Activated T-cell treated with anti-CD3 and anti-CD28 coated beads, Interleukin-2, amount 50 U/mL, for 72 hours (primary cell): ENCODE results near the gene PI4KA. TPM values are rescaled to one million over a fixed set of nuclear protein-coding genes. Genes with fewer than 3 reads are reported as not detected.
A peak's percentile ranks its signal among the peaks of the same experiment; 100 is the strongest.
"Not testable (repeated sequence)": the region's sequence is repeated elsewhere in the genome, so short reads cannot be mapped to it uniquely, and the experiment has no call there.

Experiments
- ATAC-seq, 2 donors: fragments of 150-1000 bp; cut with Tn5 transposase; replicated peaks in 1 of 2; 2 replicates each; pipeline ENCODE4 v1.10.0; 2021; ENCODE audit warnings: moderate library complexity in 2 of 2, mild to moderate bottlenecking in 1 of 2
- DNase-seq, 2 donors: peaks; one replicate each; pipeline ENCODE4 v3.0.0; 2021 to 2022; ENCODE audit warnings: mixed read lengths in 1 of 2
- H3K27ac Mint-ChIP-seq: one replicate; pipeline ENCODE4 v1.8.0; 2022; ENCODE audit warnings: mild to moderate bottlenecking, moderate library complexity, mixed read lengths
- H3K27me3 Mint-ChIP-seq: one replicate; pipeline ENCODE4 v1.8.0; 2022; ENCODE audit warnings: low read depth, mixed read lengths
- H3K36me3 Mint-ChIP-seq, 2 donors: one replicate each; pipeline ENCODE4 v1.8.0; 2022; ENCODE audit warnings: mixed read lengths in 2 of 2, mild to moderate bottlenecking in 1 of 2; ENCODE audit not compliant: insufficient read depth in 2 of 2
- H3K4me1 Mint-ChIP-seq: one replicate; pipeline ENCODE4 v1.8.0; 2022; ENCODE audit warnings: low read depth, mixed read lengths
- H3K4me3 Mint-ChIP-seq, 2 donors: one replicate each; pipeline ENCODE4 v1.8.0; 2022; ENCODE audit warnings: mild to moderate bottlenecking in 2 of 2, mixed read lengths in 2 of 2, moderate library complexity in 2 of 2
- H3K9me3 Mint-ChIP-seq, 2 donors: one replicate each; pipeline ENCODE4 v1.8.0; 2022; ENCODE audit warnings: mixed read lengths in 2 of 2
- total RNA-seq, 2 donors: library from RNA; stranded (reverse); gene quantifications; one replicate each; pipeline ENCODE4 v1.2.3, GENCODE V29; 2022

Gene PI4KA
- total RNA-seq, 2 donors from 2014 or later, result 60.4 to 63.1 TPM

- no peaks in the 10 kb centered on the region for H3K9me3 Mint-ChIP-seq
- DNase-seq (no peak), ATAC-seq (no peak)
- no peaks in the 10 kb centered on the region for H3K27me3 Mint-ChIP-seq
- H3K4me3 Mint-ChIP-seq, result no peak overlapping the region
- H3K4me1 Mint-ChIP-seq, result no peaks in the 10 kb centered on the region
- H3K36me3 Mint-ChIP-seq, result peaks cover 0 to 4% of the 10 kb centered on the region in 2 donors
- H3K27ac Mint-ChIP-seq, result no peak overlapping the region
Observed at GRCh38 chr22:20725987-20726558, 132.5 kb downstream of the PI4KA start.

- H3K4me3 Mint-ChIP-seq, result no peak overlapping the region
- ATAC-seq, result no peak
- no peak overlapping the region for H3K27ac Mint-ChIP-seq
- DNase-seq, result no peak
- no peaks in the 10 kb centered on the region for H3K4me1 Mint-ChIP-seq
- H3K36me3 Mint-ChIP-seq, result peaks cover 0 to 4% of the 10 kb centered on the region in 2 donors
- H3K27me3 Mint-ChIP-seq, result no peaks in the 10 kb centered on the region
- no peaks in the 10 kb centered on the region for H3K9me3 Mint-ChIP-seq
Observed at GRCh38 chr22:20724676-20725454, 133.7 kb downstream of the PI4KA start.

GRCh38 chr22:20721409-20722218 lies 137.0 kb downstream of the PI4KA start:
- Mint-ChIP-seq H3K9me3 (no peaks in the 10 kb centered on the region), H3K27me3 (no peaks in the 10 kb centered on the region), H3K36me3 (peaks cover 0 to 3% of the 10 kb centered on the region in 2 donors), H3K27ac (no peak overlapping the region), H3K4me3 (no peak overlapping the region), H3K4me1 (no peaks in the 10 kb centered on the region)
- no peak for DNase-seq
- no peak for ATAC-seq

- no peaks in the 10 kb centered on the region for H3K4me1 Mint-ChIP-seq
- H3K27me3 Mint-ChIP-seq, result no peaks in the 10 kb centered on the region
- H3K9me3 Mint-ChIP-seq, result no peaks in the 10 kb centered on the region
- H3K4me3 Mint-ChIP-seq, result no peak overlapping the region
- DNase-seq, result no peak
- H3K36me3 Mint-ChIP-seq, result peaks cover 0 to 1% of the 10 kb centered on the region in 2 donors
- no peak for ATAC-seq
- H3K27ac Mint-ChIP-seq, result no peak overlapping the region
Observed at GRCh38 chr22:20720692-20721408, 137.8 kb downstream of the PI4KA start.

GRCh38 chr22:20718727-20719126 lies 139.9 kb downstream of the PI4KA start:
- not testable (repeated sequence) for H3K27me3 Mint-ChIP-seq, H3K27ac Mint-ChIP-seq, DNase-seq, H3K9me3 Mint-ChIP-seq, ATAC-seq, H3K4me3 Mint-ChIP-seq, H3K36me3 Mint-ChIP-seq, H3K4me1 Mint-ChIP-seq

- not testable (repeated sequence) for H3K9me3 Mint-ChIP-seq, H3K4me3 Mint-ChIP-seq, H3K4me1 Mint-ChIP-seq, H3K27ac Mint-ChIP-seq, H3K36me3 Mint-ChIP-seq, DNase-seq, ATAC-seq, H3K27me3 Mint-ChIP-seq
Observed at GRCh38 chr22:20717981-20718380, 140.6 kb downstream of the PI4KA start.

GRCh38 chr22:20717213-20717866 lies 141.3 kb downstream of the PI4KA start:
- H3K9me3 Mint-ChIP-seq, H3K36me3 Mint-ChIP-seq, H3K27ac Mint-ChIP-seq, H3K4me1 Mint-ChIP-seq, DNase-seq, ATAC-seq, H3K4me3 Mint-ChIP-seq, H3K27me3 Mint-ChIP-seq: not testable (repeated sequence)

GRCh38 chr22:20713116-20713515 lies 145.5 kb downstream of the PI4KA start:
- not testable (repeated sequence) for H3K27ac Mint-ChIP-seq, H3K4me1 Mint-ChIP-seq, H3K9me3 Mint-ChIP-seq, H3K4me3 Mint-ChIP-seq, ATAC-seq, H3K27me3 Mint-ChIP-seq, DNase-seq, H3K36me3 Mint-ChIP-seq

GRCh38 chr22:20709966-20710365 lies 148.6 kb downstream of the PI4KA start:
- DNase-seq, H3K27me3 Mint-ChIP-seq, H3K4me1 Mint-ChIP-seq, H3K4me3 Mint-ChIP-seq, ATAC-seq, H3K27ac Mint-ChIP-seq, H3K36me3 Mint-ChIP-seq, H3K9me3 Mint-ChIP-seq: not testable (repeated sequence)

- peaks cover 12% of the 10 kb centered on the region for H3K27me3 Mint-ChIP-seq
- not testable (repeated sequence) for H3K4me1 Mint-ChIP-seq, ATAC-seq, H3K27ac Mint-ChIP-seq, H3K36me3 Mint-ChIP-seq, DNase-seq, H3K4me3 Mint-ChIP-seq, H3K9me3 Mint-ChIP-seq
Observed at GRCh38 chr22:20707549-20708118, 151.0 kb downstream of the PI4KA start.

GRCh38 chr22:20703816-20704609 lies 154.6 kb downstream of the PI4KA start:
- Mint-ChIP-seq H3K4me3 (peak overlapping the region; percentile 79 to 80), H3K4me1 (peaks cover 21% of the 10 kb centered on the region), H3K27me3 (peaks cover 12% of the 10 kb centered on the region)
- H3K9me3 Mint-ChIP-seq, H3K36me3 Mint-ChIP-seq, H3K27ac Mint-ChIP-seq: not testable (repeated sequence)
- DNase-seq, result peak; percentile 15 to 21
- peak; percentile 0 for ATAC-seq

- ATAC-seq (peak; percentile 43 to 44), DNase-seq (peak in 1 of 2 donors; percentile 73)
- H3K27ac Mint-ChIP-seq, H3K36me3 Mint-ChIP-seq, H3K9me3 Mint-ChIP-seq: not testable (repeated sequence)
- Mint-ChIP-seq H3K4me3 (peak overlapping the region; percentile 96 to 97), H3K4me1 (peaks cover 21% of the 10 kb centered on the region), H3K27me3 (peaks cover 12% of the 10 kb centered on the region)
Observed at GRCh38 chr22:20703414-20703806, 155.2 kb downstream of the PI4KA start.
